Thyroid gland (tissue), 4 donors: ENCODE measurements around the gene KRT85. TPM values are rescaled to one million over a fixed set of nuclear protein-coding genes. Genes with fewer than 3 reads are reported as not detected.

Experiments used
- DNase-seq, 2 donors: peaks; one replicate each; pipeline ENCODE4 v3.0.0-alpha.2; 2019
- H3K27ac ChIP-seq, 3 donors: fragments of 200-600 bp; sonication (generic); 1 replicate in 2 of 3; 2 replicates in 1 of 3; pipeline ENCODE4 v1.5.1; 2016 to 2019; ENCODE audit warnings: mild to moderate bottlenecking in 1 of 3, moderate library complexity in 1 of 3
- H3K27me3 ChIP-seq: fragments of 200-600 bp; sonication (generic); one replicate; pipeline ENCODE4 v1.5.1; 2019
- H3K36me3 ChIP-seq, 2 donors: fragments of 200-600 bp; sonication (generic); one replicate each; pipeline ENCODE4 v1.5.1; 2016 to 2019
- H3K4me1 ChIP-seq, 2 donors: fragments of 200-600 bp; sonication (generic); one replicate each; pipeline ENCODE4 v1.5.1; 2017 to 2019
- H3K4me3 ChIP-seq, 3 donors: fragments of 200-600 bp; sonication (generic); replicated peaks in 1 of 3; 1 replicate in 2 of 3; 2 replicates in 1 of 3; pipeline ENCODE4 v1.5.1; 2016; ENCODE audit warnings: mild to moderate bottlenecking in 1 of 3
- H3K9me3 ChIP-seq: fragments of 200-600 bp; sonication (generic); one replicate; pipeline ENCODE4 v1.5.1; 2017
- CTCF ChIP-seq, 6 experiments: fragments of 200-600 bp in 3 of 6; fragments of 450-650 bp in 3 of 6; sonication (generic) in 3 of 6; IDR thresholded peaks; one replicate each; pipeline ENCODE4 v1.5.1; 2016 to 2019; ENCODE audit warnings: antibody characterized with exemption in 6 of 6, mild to moderate bottlenecking in 2 of 6, inconsistent platforms in 1 of 6, moderate library complexity in 1 of 6
- POLR2A ChIP-seq, 2 donors: fragments of 450-650 bp; IDR thresholded peaks; one replicate each; pipeline ENCODE4 v1.6.1; 2017; ENCODE audit warnings: antibody characterized with exemption in 2 of 2, mild to moderate bottlenecking in 2 of 2, moderate library complexity in 1 of 2
- WGBS, 2 donors: methylation state at CpG; one replicate each; pipeline ENCODE4 v1.1.5; 2017; 5-methylcytosine and 5-hydroxymethylcytosine counted together
- intact Hi-C: fragments of 100-400 bp; cut with DNase I; formaldehyde crosslinking; loops from one replicate; pipeline ENCODE4 v1.15.1; 2023
- total RNA-seq, 4 donors: library from RNA; depleted of rRNA; stranded (reverse); fragments of >200 nt; gene quantifications; one replicate each; pipeline ENCODE4 v1.2.3, GENCODE V29; 2016

Gene KRT85
- total RNA-seq, 4 donors from 2014 or later: not detected

- no peaks in the 10 kb centered on the region for H3K9me3 ChIP-seq
- H3K27ac ChIP-seq: peak within 1 kb of the TSS in 1 of 3 donors; percentile 19
- no peak for TF ChIP-seq CTCF (IDR thresholded peaks at IDR 0.05)
- TF ChIP-seq POLR2A (IDR thresholded peaks at IDR 0.05): peak in 1 of 2 donors; percentile 10
- H3K36me3 ChIP-seq: no peaks in the 10 kb centered on the region
- DNase-seq: no peak
- 74 to 79% methylated on average over 12 to 16 of the region's 35 CpGs for WGBS, 2 donors
- H3K4me3 ChIP-seq: no peak within 1 kb of the TSS
- H3K4me1 ChIP-seq: peaks cover 7 to 12% of the 10 kb centered on the region in 2 donors
- intact Hi-C loops: no loop called here
- no peaks in the 10 kb centered on the region for H3K27me3 ChIP-seq
Observed at GRCh38 chr12:52320784-52321400, 46.4 kb downstream of the KRT85 start, which contains the start of gene KRT83. Gene KRT83, minus strand, starts transcription at chr12:52321398. Its CDS starts 63 bp downstream, at chr12:52321335.

- 83 to 84% methylated on average over 11 of the region's 11 CpGs for WGBS, 2 donors
- Histone ChIP-seq H3K9me3 (no peaks in the 10 kb centered on the region), H3K27me3 (no peaks in the 10 kb centered on the region), H3K4me1 (peaks cover 7 to 12% of the 10 kb centered on the region in 2 donors), H3K36me3 (no peaks in the 10 kb centered on the region), H3K4me3 (no peak overlapping the region), H3K27ac (no peak overlapping the region)
- intact Hi-C loops: no loop called here
- no peak for DNase-seq
- TF ChIP-seq CTCF (IDR thresholded peaks at IDR 0.05): no peak
- no peak for TF ChIP-seq POLR2A (IDR thresholded peaks at IDR 0.05)
Observed at GRCh38 chr12:52319097-52319496, 48.2 kb downstream of the KRT85 start.

GRCh38 chr12:52318241-52318990 is 48.9 kb downstream of the KRT85 start:
- WGBS, 2 donors: 85 to 86% methylated on average over 10 to 11 of the region's 11 CpGs
- no peaks in the 10 kb centered on the region for H3K9me3 ChIP-seq
- H3K27me3 ChIP-seq: no peaks in the 10 kb centered on the region
- peaks cover 7 to 12% of the 10 kb centered on the region in 2 donors for H3K4me1 ChIP-seq
- DNase-seq: no peak
- no peaks in the 10 kb centered on the region for H3K36me3 ChIP-seq
- no peak for TF ChIP-seq CTCF (IDR thresholded peaks at IDR 0.05)
- no peak for TF ChIP-seq POLR2A (IDR thresholded peaks at IDR 0.05)
- no peak overlapping the region for H3K27ac ChIP-seq
- H3K4me3 ChIP-seq: no peak overlapping the region
- intact Hi-C loops: no loop called here

GRCh38 chr12:52317468-52318052 is 49.7 kb downstream of the KRT85 start:
- no peak for TF ChIP-seq CTCF (IDR thresholded peaks at IDR 0.05)
- no peak for TF ChIP-seq POLR2A (IDR thresholded peaks at IDR 0.05)
- WGBS, 2 donors: 81 to 84% methylated on average over 12 of the region's 12 CpGs
- Histone ChIP-seq H3K9me3 (no peaks in the 10 kb centered on the region), H3K4me1 (peaks cover 7 to 12% of the 10 kb centered on the region in 2 donors), H3K36me3 (no peaks in the 10 kb centered on the region), H3K4me3 (no peak overlapping the region), H3K27me3 (no peaks in the 10 kb centered on the region), H3K27ac (no peak overlapping the region)
- intact Hi-C loops: no loop called here
- no peak for DNase-seq

GRCh38 chr12:52316701-52317100 is 50.6 kb downstream of the KRT85 start:
- intact Hi-C loops: no loop called here
- H3K9me3 ChIP-seq: no peaks in the 10 kb centered on the region
- H3K4me3 ChIP-seq: no peak overlapping the region
- WGBS, 2 donors: 86 to 94% methylated on average over 11 of the region's 11 CpGs
- no peak overlapping the region for H3K27ac ChIP-seq
- no peak for DNase-seq
- no peaks in the 10 kb centered on the region for H3K36me3 ChIP-seq
- no peak for TF ChIP-seq POLR2A (IDR thresholded peaks at IDR 0.05)
- no peak for TF ChIP-seq CTCF (IDR thresholded peaks at IDR 0.05)
- H3K27me3 ChIP-seq: no peaks in the 10 kb centered on the region
- peaks cover 7 to 10% of the 10 kb centered on the region in 2 donors for H3K4me1 ChIP-seq
